Colonic mucosa (tissue), 4 donors: ENCODE measurements around the gene MEIOB. TPM values are rescaled to one million over a fixed set of nuclear protein-coding genes. Genes with fewer than 3 reads are reported as not detected.

Source experiments
- DNase-seq: peaks from one replicate; pipeline ENCODE4 v3.0.0-alpha.2; 2020
- H3K27ac ChIP-seq: fragments of 200-600 bp; one replicate; pipeline ENCODE4 v1.8.0; 2021
- H3K27me3 ChIP-seq: fragments of 200-600 bp; one replicate; pipeline ENCODE4 v1.8.0; 2021
- H3K36me3 ChIP-seq: fragments of 200-600 bp; one replicate; pipeline ENCODE4 v1.8.0; 2021
- H3K4me1 ChIP-seq: fragments of 200-600 bp; one replicate; pipeline ENCODE4 v1.8.0; 2021; ENCODE audit warnings: mild to moderate bottlenecking
- H3K4me3 ChIP-seq: fragments of 200-600 bp; one replicate; pipeline ENCODE4 v1.8.0; 2021
- H3K9ac ChIP-seq, 2 donors: one replicate each; pipeline ENCODE4 v1.7.0; 2013; ENCODE audit warnings: control low read depth in 2 of 2, low read depth in 2 of 2, low read length in 2 of 2
- H3K9me3 ChIP-seq: fragments of 200-600 bp; one replicate; pipeline ENCODE4 v1.8.0; 2021
- intact Hi-C: fragments of 100-400 bp; cut with DNase I; formaldehyde crosslinking; loops from one replicate; pipeline ENCODE4 v1.14.1; 2022
- total RNA-seq, 2 donors: library from RNA; stranded (reverse); fragmentation: NEBNext Ultra II Directional in 1 of 2; extraction: Animal tissue kit (Norgen Biotek cat#: 25700) in 1 of 2; gene quantifications; one replicate each; pipeline ENCODE4 v1.2.1, GENCODE V29; 2021
- TF ChIP-seq, protein P1 (sequence below): fragments of 200-600 bp; IDR thresholded peaks from one replicate; pipeline ENCODE4 v1.8.0; 2022; ENCODE audit warnings: antibody characterized with exemption, mild to moderate bottlenecking
- donor health status: healthy.
- donor health status: DM: no; HTN: no; CAD: no.
- donor health status: DM: no; HTN: no; CAD: no.

MEIOB gene
- total RNA-seq, 2 donors from 2014 or later, result 0.27 TPM; not detected in 1

DNA sequence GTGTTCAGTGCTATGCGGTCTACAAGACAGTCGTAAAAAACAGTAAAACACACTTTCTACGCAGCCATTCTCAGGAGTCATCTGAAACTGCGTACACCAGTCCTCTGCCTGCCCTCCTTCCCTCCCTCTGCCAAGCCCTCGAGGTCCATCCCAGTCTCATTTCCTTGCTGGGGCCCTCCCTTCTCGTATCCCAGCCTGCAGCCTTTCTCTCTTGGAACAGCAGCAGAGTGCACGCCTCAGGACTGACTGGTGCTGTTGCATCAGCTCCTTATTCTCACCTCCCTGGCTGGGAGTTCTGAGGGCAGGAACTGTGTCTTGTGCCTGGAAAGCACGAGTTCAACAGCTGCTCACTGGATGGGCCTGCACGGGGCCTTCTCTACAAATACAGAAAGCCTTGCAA, 32.4 kb downstream of the MEIOB start:
- H3K27me3 ChIP-seq, result no peaks in the 10 kb centered on the region
- intact Hi-C loops, result no loop called here
- no peak overlapping the region for H3K4me3 ChIP-seq
- TF ChIP-seq, protein P1, sequence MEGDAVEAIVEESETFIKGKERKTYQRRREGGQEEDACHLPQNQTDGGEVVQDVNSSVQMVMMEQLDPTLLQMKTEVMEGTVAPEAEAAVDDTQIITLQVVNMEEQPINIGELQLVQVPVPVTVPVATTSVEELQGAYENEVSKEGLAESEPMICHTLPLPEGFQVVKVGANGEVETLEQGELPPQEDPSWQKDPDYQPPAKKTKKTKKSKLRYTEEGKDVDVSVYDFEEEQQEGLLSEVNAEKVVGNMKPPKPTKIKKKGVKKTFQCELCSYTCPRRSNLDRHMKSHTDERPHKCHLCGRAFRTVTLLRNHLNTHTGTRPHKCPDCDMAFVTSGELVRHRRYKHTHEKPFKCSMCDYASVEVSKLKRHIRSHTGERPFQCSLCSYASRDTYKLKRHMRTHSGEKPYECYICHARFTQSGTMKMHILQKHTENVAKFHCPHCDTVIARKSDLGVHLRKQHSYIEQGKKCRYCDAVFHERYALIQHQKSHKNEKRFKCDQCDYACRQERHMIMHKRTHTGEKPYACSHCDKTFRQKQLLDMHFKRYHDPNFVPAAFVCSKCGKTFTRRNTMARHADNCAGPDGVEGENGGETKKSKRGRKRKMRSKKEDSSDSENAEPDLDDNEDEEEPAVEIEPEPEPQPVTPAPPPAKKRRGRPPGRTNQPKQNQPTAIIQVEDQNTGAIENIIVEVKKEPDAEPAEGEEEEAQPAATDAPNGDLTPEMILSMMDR, result no peak
- no peaks in the 10 kb centered on the region for H3K4me1 ChIP-seq
- no peaks in the 10 kb centered on the region for H3K9me3 ChIP-seq
- H3K27ac ChIP-seq, result no peak overlapping the region
- no peaks in the 10 kb centered on the region for H3K36me3 ChIP-seq
- DNase-seq, result no peak
- no peak overlapping the region for H3K9ac ChIP-seq

DNA sequence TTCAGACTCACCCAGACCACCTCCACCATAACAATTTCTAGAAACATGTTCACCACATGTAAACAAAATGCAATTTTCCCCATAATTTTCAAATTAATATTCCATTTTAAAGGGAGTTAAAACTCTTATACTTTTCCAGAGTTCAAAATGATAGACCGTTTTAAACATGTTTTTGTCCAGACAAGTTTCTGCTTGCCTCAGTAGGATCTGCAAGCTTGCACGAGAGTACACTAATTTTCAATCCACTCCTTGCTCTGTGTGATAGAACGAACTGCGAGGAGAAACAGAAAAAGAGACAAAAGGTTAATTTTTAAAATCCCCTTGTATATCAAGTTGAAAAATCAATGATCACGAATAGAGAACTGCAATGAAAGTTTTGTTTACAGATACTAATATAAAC, 37.9 kb downstream of the MEIOB start:
- Histone ChIP-seq H3K36me3 (no peaks in the 10 kb centered on the region), H3K27ac (no peak overlapping the region), H3K9me3 (no peaks in the 10 kb centered on the region), H3K27me3 (no peaks in the 10 kb centered on the region), H3K4me3 (no peak overlapping the region), H3K4me1 (peaks cover 8% of the 10 kb centered on the region), H3K9ac (no peak overlapping the region)
- TF ChIP-seq, protein P1, result no peak
- DNase-seq, result no peak
- intact Hi-C loops, result no loop called here

DNA sequence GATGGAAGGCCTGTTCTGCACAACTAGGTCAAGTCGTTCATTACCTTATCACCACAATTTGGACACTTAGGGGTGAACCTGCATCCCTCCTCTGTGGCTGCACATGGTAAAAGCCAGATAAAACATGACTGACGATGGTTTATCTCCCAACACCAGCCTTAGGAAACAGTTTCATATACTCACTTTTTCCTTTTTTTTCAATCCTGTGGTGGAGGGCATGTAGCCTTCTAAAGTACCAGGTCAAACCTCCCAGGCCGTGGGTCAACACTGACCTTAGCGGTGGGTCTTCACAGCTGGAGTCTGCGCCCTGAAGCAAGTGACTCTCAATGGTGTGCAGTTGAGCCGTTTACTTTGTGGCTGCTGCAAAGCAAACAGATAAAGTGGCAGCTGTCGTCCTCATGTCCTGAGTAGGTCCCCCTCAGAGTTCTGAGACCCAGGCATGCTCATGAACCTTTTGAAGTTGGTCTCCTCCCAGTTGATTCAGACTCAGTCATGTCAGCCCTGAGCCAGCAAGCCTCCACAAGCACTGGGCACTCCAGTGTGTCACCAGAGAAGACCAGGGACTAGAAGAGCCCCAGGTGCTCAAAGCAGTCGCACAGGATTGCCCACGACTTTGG, 39.0 kb downstream of the MEIOB start:
- DNase-seq, result no peak
- TF ChIP-seq, protein P1, result no peak
- Histone ChIP-seq H3K4me1 (peaks cover 15% of the 10 kb centered on the region), H3K4me3 (no peak overlapping the region), H3K27me3 (no peaks in the 10 kb centered on the region), H3K36me3 (no peaks in the 10 kb centered on the region), H3K9me3 (no peaks in the 10 kb centered on the region), H3K27ac (no peak overlapping the region), H3K9ac (no peak overlapping the region)
- intact Hi-C loops, result no loop called here

DNA sequence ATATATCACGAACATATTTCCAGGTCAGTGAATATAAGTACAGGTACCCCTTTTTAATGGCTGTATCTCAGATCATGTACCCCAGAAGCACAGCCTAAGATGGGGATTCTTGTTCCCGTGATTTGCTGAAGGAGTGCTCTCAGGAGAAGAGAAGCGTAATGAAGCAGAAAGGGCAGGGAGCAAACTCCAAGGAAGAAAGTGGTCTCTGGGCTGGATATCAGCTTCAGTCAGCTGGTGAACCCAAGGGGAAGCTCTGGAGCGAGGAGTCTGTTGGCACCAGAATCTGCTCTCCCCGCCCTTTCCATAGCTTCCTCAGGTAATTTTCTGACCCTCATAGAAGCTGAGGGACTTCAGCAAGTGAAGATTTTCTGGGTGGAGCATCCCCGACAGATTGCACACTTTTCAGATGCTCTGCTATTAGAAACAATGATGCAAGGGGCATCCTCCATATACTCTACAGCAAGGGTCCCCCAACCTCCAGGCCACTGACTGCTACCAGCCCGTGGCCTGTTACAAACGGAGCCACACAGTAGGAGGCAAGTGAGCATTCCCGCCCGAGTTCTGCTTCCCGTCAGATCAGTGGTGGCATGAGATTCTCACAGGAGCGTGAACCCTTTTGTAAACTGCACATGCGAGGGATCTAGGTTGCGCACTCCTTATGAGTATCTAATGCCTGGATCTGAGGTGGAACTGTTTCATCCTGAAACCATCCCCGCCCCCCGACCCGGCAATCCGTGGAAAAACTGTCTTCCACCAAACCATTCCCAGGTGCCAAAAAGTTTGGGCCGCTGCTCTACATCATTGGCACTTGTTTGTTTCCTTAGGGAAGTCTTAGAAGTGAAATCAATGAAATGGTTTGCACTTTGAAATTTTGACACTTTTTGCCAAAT, 40.5 kb downstream of the MEIOB start:
- Histone ChIP-seq H3K4me1 (peaks cover 15% of the 10 kb centered on the region), H3K9me3 (no peaks in the 10 kb centered on the region), H3K4me3 (no peak overlapping the region), H3K27ac (no peak overlapping the region), H3K36me3 (no peaks in the 10 kb centered on the region), H3K9ac (no peak overlapping the region), H3K27me3 (no peaks in the 10 kb centered on the region)
- intact Hi-C loops, result no loop called here
- no peak for DNase-seq
- TF ChIP-seq, protein P1, result no peak

DNA sequence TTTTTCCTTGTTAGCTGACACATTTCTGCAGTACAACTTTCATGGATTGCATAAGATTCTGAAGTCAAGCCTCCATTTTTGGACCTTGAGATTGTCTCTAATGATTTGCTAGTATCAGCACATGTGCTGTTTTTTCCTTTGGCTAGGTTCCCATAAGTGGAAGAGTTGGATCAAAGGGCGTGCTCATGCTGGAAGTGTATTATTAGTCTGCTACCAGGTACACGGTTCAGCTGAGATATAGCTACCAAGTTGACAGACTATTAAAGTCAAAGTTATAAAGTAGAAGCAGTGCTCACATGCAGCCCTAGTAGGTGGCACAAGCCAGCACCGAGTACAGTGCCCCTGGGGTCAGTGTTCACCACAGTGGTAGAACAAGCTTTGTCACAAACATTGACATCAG, 41.8 kb downstream of the MEIOB start:
- H3K27ac ChIP-seq, result peak overlapping the region; percentile 70
- no peaks in the 10 kb centered on the region for H3K36me3 ChIP-seq
- no peak overlapping the region for H3K4me3 ChIP-seq
- no peaks in the 10 kb centered on the region for H3K27me3 ChIP-seq
- TF ChIP-seq, protein P1, result no peak
- H3K4me1 ChIP-seq, result peaks cover 21% of the 10 kb centered on the region
- no peaks in the 10 kb centered on the region for H3K9me3 ChIP-seq
- intact Hi-C loops, result no loop called here
- DNase-seq, result peak; percentile 38
- H3K9ac ChIP-seq, result peak overlapping the region in 1 of 2 donors; percentile 44
